ENCODE results near the gene ANKS1A.
"Not testable (repeated sequence)": the region's sequence is repeated elsewhere in the genome, so short reads cannot be mapped to it uniquely, and the experiment has no call there.

The ANKS1A gene

GRCh38 chr6:34888874-34889555, at the start of gene ANKS1A:
ANKS1A (plus strand) TSS chr6:34889255; CDS start chr6:34889403, 148 bp downstream.
- DNase-seq: peak; percentile 26

- DNase-seq: no peak
Measured at GRCh38 chr6:34839666-34840352, 49.2 kb upstream of the ANKS1A start.

GRCh38 chr6:34849066-34849465, 40.0 kb upstream of the ANKS1A start:
- DNase-seq: not testable (repeated sequence)

GRCh38 chr6:34851361-34851760, 37.7 kb upstream of the ANKS1A start:
- no peak for DNase-seq

GRCh38 chr6:34852406-34853085, 36.5 kb upstream of the ANKS1A start:
- no peak for DNase-seq

GRCh38 chr6:34855463-34855862, 33.6 kb upstream of the ANKS1A start:
- no peak for DNase-seq

GRCh38 chr6:34858681-34859080, 30.4 kb upstream of the ANKS1A start:
- no peak for DNase-seq

- DNase-seq: no peak
Measured at GRCh38 chr6:34859951-34860350, 29.1 kb upstream of the ANKS1A start.

GRCh38 chr6:34860776-34861175, 28.3 kb upstream of the ANKS1A start:
- no peak for DNase-seq

- no peak for DNase-seq
Measured at GRCh38 chr6:34864007-34864406, 25.0 kb upstream of the ANKS1A start.

- DNase-seq: no peak
Measured at GRCh38 chr6:34865107-34865506, 23.9 kb upstream of the ANKS1A start.

- no peak for DNase-seq
Measured at GRCh38 chr6:34866509-34866908, 22.5 kb upstream of the ANKS1A start.

GRCh38 chr6:34867484-34867883, 21.6 kb upstream of the ANKS1A start:
- DNase-seq: no peak

GRCh38 chr6:34871853-34872252, 17.2 kb upstream of the ANKS1A start:
- DNase-seq: no peak

GRCh38 chr6:34872332-34872731, 16.7 kb upstream of the ANKS1A start:
- no peak for DNase-seq

GRCh38 chr6:34875292-34876213, 13.5 kb upstream of the ANKS1A start:
- DNase-seq: no peak

GRCh38 chr6:34876472-34876871, 12.6 kb upstream of the ANKS1A start:
- DNase-seq: no peak

GRCh38 chr6:34877259-34877658, 11.8 kb upstream of the ANKS1A start:
- DNase-seq: no peak

- no peak for DNase-seq
Measured at GRCh38 chr6:34877869-34878485, 11.1 kb upstream of the ANKS1A start.

GRCh38 chr6:34884073-34884472, 5.0 kb upstream of the ANKS1A start:
- not testable (repeated sequence) for DNase-seq

- no peak for DNase-seq
Measured at GRCh38 chr6:34884996-34885395, 4.1 kb upstream of the ANKS1A start.

GRCh38 chr6:34885837-34886236, 3.2 kb upstream of the ANKS1A start:
- DNase-seq: not testable (repeated sequence)

All from KG1 (cell line).